HG03520 (cell line): Measurements from ENCODE around the gene C10orf53.

ENCODE experiments used
- ATAC-seq: cut with Tn5 transposase; IDR thresholded peaks from one replicate; pipeline ENCODE4 v1.9.1; 2021; ENCODE audit warnings: mild to moderate bottlenecking, moderate library complexity; ENCODE audit not compliant: unreplicated experiment

The C10orf53 gene

DNA sequence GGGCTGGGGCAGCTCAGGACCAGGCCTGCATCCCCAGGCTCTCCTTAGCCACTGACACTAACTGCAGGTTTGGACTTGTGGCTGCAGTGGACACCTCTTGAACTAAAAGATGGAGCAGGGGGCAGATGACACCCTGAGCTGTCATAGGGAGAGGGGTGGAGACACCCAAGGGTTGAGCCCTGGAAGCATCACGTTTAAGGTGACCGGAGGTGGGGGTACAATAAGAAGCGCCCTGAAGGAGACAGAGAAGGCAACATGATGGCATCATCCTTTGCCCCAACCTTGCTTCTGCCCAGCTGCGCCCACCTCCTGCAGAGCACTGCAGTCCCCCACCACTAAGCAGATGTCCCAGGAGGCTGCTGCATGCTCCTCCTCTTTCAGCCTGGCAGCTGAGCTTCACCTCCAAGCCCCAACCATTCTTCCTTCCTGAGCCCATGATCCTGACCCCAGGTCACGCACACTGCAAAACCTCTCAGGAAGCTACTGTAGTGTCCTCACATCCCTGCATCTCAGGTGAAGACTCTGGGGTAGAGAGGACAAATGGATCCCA lies 57.2 kb downstream of the C10orf53 start:
- ATAC-seq: no peak

DNA sequence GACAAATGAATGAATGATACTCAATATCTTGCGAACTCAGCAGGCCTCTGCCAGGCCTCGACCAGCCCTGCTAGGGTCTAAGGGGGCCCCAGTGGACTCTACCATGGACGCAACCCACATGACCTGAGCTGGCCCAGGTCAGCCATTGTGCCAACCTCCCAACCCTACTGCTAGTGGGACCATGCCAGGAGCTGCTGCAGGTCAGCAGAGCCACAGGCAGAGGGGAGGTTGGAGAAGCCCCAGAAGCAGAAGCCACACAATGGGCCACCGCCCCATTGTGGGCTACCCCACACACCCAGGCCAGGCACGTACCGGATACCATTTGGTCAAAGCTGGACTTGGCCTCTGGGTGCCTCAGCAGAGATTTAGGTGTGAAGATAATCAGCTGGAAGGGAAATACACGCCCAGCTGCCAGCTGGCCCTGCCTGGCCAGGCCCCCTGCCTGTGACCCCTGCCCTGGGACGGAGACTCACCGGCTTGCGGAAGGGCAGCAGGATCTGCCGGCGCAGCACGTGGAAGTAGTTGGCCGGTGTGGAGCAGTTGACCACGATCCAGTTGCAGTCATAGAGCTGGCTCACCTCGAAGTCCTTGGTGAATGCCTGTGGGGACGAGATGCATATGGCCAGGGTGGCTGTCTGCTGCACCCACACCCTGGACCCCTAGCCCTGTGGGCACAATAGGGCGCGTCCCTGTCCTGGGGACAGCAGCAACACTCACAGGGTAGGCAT lies 58.2 kb downstream of the C10orf53 start:
- no peak for ATAC-seq

DNA sequence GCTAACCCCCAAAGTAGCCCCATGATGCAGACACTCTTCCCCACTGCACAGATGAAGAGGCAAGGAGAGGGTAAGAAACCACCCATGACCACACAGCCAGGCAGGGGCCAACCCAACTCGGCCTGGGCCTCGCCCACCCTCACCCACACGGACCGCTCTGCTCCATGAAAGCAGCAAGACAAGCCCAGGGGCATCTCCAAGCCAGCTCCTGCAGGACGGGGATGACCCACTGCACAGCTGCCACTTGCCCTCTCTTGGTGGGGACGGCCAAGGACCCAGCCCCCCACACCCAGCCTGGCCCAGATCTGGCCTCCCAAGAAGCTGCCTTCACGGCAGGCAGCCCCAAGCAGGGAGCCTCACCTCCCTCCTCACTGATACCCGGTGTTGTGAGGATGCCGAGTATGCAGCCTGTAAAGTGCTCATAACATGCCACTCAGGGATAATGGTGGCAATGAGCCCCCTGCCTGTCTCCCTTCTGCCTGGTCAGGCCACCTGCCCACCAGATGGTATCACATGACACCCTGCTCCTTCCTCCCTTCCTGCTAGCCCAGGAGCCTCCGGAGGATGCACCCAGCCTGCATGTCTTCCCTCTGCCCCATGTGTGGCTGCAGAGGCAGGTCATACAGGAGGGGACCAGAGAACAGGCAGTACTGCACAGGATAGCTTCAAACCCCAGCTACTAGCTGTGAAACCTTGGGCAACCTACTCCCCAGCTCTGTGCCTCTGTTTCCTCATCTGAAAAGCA lies 59.3 kb downstream of the C10orf53 start:
- ATAC-seq: no peak

DNA sequence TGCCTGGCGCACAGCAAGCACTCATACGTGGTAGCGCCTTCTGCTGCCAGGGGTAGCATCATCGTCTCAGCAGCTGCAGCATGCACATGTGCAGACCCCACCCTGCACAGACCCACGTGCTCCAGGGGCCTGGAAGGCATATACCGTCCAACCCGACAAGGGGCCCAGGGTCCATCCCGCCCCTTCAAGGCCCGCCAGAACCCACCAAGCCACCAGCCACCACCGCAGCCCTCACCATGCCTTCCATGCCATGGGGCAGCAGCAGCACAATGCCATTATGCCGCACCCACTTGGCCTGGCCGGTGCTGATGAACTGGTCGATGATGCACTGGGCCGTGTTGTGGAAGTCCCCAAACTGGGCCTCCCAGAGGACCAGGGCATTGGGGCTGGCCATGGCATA lies 60.0 kb downstream of the C10orf53 start:
- no peak for ATAC-seq

DNA sequence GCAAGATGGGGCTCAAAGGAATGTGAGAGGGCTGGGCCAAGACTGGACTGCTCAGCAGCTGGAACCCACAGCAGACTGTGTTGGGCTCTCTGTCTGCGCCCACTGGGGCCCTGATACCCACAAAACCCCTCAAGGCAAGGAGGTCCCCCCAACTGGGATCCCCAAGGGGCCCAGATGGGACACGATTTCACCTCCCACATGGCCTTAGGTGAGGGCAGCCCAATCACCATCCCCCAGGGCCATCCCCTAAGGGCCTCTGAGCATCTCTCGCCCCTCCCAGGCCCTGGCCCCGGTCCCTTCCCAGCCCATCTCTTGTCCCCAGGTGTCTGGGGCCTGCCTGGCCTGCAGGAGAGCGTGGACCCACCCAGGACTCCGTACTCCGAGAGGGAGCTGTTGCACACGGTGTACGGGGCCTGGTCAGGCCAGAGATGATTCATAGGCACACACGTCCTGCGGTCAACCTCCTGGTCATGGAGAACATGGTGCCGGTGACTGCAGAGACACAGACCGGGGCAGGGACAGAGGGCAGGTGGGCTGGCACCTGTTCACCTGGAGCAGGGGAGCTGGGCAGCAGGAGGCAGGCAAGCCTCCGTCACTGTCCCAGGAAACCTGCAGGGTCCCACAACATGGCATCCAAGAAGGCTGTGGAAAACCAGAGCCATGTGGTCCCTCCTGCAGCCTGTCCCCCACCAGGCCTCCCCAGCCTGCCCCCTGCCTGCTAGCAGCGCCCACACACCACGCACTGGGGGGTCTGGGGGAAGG lies 61.1 kb downstream of the C10orf53 start:
- ATAC-seq: no peak

DNA sequence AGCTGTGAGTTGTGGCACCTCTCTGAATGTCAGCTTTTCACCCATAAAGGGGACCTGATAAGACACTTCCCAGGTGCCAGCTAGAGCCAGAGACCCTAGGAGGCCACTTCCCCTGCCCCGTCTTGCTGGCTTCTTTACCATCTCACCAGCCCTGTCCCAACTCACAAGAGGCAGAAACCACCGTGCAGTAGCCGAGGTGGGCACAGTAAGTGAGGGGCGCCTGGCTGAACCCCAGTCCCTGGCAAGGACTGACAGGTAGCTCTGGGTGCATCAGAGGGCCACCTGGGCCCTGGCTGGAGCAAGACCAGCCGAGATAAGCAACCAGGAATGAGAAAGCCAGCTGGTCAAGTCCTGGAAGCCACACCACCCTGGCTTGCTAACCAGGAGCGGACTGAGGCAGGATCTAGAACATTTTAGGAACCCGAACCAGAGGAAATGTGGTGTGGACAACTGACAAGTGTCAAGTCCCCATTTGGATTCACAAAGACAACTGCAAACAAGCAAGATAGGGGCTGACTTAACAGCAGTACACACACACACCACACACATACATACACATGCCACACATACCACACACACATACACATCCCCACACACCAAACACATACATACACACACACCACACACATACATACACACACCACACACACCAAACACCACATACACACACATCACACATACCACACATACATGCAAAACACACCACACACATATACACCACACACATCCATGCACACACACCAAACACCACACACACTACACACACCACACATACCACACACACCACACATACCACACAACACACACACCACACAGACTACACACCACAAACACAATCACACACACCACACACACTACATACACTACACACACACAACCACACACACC lies 61.9 kb downstream of the C10orf53 start:
- no peak for ATAC-seq

DNA sequence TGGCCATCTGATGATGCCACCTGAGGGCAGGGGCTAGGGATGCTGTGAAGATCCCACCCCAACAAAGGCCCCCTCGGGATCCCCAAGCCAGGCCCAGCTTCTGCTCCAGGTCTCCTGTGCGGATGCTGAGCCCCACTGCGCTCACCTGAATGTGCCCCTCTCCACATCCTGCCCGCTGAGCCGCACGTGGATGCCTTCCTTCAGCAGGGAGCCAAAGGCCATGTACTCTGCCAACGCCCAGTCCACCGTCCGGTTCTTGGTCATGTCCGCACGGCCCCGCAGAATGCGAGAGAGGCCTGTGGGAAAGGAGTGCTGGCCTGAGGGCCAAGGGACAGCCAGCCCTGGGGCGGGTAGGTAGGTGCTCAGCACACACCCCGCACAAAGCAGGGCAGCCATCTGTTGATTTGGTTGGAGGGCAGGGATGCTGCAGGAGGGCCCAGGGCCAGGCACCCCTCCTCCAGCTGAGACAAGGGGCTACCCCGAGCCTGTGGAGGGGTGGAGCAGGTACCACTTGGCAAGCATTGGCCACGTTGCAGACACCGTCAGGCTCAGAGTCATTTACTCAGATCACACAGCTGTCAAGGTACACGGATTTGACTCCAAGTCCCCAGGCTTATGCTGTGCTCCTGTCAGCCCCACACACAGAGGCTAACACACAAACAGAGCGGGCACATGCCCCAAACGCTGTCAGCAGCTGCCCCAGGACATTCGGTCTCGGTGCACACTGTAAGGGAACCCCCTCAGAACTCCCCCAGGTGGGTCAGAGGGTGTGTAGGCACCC lies 63.4 kb downstream of the C10orf53 start:
- no peak for ATAC-seq

DNA sequence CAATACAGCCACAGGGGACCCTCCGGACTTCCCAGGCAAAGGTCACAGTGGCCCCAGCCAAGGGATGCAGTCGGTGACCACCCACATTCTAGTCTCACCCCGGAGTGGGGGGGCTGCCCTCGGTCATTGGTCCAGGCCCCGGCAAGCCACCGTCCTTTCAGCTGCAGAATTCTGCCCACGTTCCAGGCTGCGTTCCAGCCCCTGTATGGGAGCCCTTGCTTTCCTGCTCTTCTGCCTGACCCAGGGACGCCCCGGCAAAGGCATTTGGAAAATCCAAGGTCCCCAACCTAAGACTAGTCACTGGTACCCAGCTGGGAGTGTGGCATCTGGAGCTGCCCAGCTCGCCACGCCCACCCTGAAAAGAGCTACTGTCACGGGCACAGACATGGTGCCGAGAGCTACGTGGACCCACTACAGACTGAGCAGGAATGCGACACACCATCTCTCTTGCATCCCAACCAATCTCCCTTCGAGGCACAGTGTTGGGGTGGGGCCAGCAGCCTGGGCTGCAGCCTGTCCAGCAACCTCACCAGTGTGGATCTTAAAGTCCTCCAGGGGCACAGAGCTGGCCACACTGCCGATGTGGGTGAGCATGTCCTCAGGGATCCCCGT lies 64.1 kb downstream of the C10orf53 start:
- ATAC-seq: no peak

DNA sequence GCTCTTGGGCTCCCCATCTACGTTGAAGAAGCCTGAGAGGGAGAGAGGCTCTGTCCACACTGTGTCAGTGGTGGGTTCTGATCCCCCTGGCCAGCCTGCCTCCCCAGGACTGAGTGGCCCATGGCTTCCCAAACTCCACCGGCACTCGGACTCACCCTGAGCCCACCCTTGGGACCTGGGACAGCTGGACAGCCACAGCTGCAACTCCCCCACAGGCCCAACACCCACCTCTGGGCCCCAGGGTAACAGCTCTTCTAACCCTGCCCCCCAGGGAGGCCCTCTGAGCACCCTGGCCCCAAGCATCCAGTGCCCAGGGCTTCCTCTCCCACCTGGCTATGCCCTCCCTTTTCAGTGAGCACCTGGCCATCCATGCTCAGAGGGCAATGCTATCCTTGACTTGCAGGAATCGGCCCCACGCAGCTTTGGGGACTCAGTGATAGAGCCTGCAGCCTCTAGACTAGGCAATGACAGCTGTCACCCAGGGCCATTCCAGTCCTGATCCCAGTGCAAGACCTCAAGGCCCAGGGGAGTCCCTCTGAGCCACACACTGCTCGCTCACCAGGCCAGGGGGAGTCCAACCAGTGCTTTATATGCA lies 64.7 kb downstream of the C10orf53 start:
- ATAC-seq: no peak

DNA sequence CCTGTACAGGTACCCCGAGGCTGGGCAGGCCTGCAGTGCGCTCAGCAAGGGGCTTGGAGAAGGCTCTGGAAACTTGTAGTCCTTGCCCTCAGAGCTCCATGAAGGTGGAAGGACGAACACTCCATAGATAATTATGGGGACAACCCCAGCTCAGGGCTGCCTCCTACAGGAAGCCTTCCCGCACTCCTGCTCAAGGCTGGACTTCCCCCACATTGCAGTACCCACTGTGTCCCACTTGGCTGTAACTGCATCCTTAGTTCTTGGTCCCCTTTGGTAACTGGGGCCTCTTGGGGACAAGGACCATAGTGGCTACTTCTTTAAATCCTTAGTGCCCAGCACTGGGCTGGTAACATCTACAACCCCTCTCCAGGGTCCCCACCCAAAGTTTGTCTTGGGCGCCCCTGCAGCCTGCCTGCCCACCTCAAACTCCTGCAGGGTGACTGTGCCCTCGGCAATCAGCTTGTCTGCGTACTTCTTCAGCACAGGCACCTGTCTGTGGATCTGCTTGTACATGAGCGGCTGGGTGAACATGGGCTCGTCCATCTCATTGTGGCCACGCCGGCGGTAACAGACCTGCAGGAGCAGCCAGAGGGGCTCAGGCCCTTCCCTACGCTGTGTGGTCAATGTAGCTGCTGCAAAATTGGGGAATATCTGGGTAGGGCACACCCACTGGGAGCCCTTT lies 65.6 kb downstream of the C10orf53 start:
- no peak for ATAC-seq

DNA sequence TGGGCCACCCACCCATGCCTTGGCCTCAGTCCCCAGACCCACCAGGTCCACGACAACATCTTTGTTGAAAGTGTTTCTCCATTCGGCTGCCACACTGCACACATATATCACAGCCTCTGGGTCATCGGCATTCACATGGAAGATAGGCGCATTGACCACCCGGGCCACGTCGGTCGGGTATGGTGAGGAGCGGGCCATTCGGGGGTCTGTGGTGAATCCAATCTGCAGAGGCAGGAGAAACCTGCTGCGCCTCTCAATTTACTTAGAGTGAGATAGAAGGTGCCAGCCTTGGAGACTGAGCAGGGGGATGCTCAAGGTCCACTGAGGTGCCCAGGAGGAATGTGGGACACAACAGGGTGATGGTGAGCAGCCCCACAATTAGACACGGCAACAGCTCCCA lies 66.3 kb downstream of the C10orf53 start:
- no peak for ATAC-seq

DNA sequence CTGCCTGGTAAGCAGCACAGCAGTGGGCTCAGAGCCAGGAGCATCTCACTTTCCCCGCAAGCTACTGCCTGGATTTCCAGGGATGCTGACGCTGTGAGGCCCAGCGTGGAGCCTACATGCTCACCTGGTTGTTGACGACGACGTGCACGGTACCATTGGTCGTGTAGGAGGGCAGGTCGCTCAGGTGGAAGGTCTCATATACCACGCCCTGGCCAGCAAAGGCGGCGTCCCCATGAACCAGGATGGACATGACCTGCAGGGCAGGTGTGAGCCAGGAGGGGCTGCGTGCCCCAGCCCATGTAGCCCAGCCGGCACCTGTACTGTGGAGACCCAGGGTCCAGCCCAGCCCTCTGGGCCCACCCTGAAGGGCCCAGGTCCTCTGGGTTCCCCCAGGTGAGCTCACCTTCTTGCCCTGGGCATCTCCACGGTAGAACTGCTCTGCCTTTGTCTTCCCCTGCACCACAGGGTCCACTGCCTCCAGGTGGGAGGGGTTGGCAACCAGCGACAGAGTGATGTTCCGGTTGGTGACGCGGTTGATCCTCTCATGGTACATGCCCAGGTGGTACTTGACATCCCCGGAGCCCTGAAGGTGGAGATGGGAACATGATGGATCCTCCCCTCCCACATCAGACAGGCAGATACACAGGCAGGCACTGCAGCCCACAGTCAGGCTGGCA lies 67.3 kb downstream of the C10orf53 start:
- no peak for ATAC-seq
